ENCODE results near the gene ERBB4.

GRCh38 chr2:212328712-212329496 lies 209.7 kb downstream of the ERBB4 start:
- TF ChIP-seq POLR2A (IDR thresholded peaks at IDR 0.05) (no peak), CTCF (IDR thresholded peaks at IDR 0.05) (no peak)

All from ovary (tissue), 3 donors.